Measurements from ENCODE around the gene DSCAML1.

Gene DSCAML1

DNA sequence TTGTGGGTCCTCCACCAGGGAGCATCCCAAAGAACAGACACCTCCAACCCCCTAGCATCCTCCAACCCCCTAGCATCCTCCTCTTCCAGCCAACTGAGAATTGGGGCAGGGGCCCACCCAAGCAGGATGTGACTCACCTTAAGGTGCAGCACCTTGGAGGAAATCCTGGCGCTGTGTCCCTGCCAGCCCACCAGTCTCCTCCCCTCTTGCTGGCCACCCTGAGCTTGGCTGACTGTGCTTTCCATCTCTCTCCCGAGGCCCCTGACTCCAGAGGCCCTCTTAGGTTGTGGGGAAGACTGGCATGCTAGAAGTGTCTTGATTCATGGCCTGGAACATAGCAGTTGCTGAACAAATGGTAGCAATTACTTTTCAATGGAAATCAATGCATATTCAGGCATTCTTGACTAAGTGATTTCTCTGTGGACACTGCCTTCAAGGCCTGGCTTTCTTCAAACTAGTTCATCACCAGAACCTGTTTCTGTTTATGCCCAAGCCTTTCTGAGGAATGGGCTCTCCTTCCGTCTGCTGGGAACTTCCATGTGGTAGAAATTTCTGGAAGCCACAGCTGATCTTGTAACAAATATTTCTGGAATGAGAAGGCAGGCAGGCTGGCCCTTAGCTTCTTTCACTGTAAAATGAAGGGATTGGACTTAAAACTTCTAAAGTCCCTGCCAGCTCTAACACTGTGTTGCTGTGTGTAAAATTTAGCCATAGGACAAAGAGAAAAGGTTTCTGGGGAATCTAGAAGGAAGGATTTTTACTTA is 408.8 kb downstream of the DSCAML1 start:
- no peak for DNase-seq

GRCh38 chr11:117385906-117386305 is 411.1 kb downstream of the DSCAML1 start:
- DNase-seq: no peak

DNA sequence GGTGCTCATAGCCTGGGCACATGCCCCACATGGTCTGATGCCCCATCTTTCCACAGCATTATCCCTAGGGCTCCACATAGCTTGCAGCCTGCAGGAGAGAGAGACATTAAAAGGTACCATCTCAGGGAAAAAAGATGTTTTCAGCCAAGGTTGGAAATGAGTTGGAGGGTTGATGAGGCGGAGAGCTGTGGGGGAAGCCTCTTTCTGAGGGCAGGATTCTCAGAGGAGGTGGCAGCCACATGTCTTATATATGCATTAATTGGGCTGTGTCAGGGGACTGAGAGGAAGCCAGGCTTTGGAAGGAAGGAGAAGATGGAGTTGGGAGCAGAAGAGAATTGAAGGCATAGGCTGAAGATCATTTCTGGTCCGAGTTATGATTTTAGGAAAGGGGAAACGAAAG is 411.5 kb downstream of the DSCAML1 start:
- DNase-seq: no peak

- no peak for DNase-seq
Observed at GRCh38 chr11:117384045-117384444, 413.0 kb downstream of the DSCAML1 start.

DNA sequence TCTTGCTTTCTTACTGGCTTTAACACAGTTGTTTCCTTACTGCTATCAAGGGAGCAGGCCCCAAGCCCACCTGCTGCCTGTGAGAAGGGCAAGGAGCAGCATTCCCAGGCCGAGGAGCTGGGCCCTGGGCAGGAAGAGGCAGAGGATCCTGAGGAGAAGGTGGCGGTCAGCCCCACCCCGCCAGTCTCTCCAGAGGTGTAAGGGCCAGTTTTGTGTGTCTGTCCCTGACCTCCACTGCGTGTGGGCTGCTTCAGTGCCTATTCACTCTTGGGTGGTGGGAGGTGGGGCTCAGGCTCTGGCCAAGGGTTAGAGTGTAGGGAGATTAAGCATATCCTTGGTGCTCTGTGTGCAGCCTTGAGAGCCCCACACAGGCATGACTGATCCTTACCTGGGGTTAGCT is 414.3 kb downstream of the DSCAML1 start:
- no peak for DNase-seq

- DNase-seq: no peak
Observed at GRCh38 chr11:117381481-117382387, 415.3 kb downstream of the DSCAML1 start.

DNA sequence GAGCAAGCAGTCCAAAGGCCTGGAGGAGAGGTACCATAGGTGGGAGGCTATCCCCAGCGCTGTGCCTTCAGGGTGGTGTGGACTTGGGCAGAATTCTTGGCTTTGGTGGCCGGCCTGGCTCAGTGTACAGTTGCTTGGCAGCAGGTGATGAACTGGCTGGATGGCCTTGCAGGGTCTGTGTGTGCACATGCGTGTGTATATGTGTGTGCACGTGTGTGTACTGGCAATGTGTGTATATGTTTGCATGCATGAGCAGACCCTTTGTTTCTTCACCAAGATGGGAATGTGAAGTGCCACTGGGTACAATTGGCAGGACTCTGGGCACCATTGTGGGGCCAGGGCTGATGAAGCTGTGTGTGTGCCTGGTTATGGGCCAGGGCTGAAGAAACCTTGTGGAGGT is 416.3 kb downstream of the DSCAML1 start:
- DNase-seq: no peak

DNA sequence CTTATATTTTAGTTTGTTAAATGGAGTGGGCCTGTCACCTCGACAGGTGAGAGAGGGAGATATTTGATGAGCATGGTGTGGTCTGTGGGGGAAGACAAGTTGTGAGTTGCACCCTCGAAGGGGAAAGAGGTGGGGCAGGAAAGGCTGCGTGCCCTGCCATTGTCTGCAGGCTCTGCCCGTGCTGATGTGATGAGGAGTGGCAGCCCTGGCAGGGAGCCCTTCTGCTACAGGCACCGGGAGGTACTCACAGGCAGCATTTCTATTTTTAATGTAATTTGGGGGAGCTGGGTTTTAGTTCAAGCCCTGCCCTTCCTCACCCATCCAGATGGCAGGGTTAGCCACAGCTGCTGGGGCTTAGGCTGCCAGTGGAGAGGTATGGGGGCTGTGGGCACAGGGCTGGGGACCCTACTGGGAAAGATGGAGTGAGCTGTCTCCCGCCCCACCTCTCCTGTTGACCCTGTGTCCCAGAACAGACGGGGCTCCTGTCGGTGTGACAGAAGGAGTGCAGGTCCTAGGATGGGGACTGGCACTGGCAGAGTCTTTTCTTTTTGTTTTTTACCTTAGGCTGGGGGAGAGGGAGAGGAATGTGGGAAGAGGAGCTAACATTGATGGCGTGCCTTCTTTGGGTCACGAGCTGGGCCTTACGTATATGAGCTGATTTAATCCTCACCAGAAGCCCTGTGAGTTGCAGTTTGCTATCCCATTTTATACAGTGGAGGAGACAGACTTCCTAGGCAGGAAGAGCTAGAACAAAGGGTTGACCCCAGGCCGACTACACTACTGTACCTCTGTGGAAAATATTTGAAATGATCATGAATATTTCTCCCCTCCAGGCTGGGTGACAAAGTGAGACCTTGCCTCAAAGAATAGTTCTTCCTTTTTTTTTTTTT is 417.8 kb downstream of the DSCAML1 start:
- no peak for DNase-seq

Data from CD4-positive, alpha-beta T cell treated with Interleukin-10 for 1 hour (primary cell).